ENCODE measurements around the gene PRICKLE1.

DNA sequence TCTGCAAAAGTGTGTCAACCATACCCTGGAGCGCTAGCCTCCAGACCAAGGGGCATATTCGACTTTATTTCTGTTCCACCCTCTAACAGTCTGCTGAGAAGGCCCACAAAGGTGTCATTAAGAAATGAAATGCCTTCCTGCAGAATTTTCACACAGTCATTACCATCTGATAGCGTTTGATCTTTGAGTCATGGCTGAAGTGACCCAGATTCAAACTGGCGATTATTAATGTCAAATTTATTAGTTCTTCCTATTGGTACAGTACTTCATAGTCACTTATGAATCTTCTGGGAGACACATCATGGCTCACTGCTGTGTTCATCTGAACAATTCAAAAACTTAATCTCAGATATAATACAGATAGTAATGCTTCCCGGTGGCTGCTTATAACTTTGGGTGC is 13.2 kb downstream of the PRICKLE1 start:
- TF ChIP-seq, protein P1, sequence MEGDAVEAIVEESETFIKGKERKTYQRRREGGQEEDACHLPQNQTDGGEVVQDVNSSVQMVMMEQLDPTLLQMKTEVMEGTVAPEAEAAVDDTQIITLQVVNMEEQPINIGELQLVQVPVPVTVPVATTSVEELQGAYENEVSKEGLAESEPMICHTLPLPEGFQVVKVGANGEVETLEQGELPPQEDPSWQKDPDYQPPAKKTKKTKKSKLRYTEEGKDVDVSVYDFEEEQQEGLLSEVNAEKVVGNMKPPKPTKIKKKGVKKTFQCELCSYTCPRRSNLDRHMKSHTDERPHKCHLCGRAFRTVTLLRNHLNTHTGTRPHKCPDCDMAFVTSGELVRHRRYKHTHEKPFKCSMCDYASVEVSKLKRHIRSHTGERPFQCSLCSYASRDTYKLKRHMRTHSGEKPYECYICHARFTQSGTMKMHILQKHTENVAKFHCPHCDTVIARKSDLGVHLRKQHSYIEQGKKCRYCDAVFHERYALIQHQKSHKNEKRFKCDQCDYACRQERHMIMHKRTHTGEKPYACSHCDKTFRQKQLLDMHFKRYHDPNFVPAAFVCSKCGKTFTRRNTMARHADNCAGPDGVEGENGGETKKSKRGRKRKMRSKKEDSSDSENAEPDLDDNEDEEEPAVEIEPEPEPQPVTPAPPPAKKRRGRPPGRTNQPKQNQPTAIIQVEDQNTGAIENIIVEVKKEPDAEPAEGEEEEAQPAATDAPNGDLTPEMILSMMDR (IDR thresholded peaks at IDR 0.05; ENCODE audit: poor library complexity), result no peak
- no peak for TF ChIP-seq EZH2 (IDR thresholded peaks at IDR 0.05; ENCODE audit: borderline replicate concordance)

Measured in hepatocyte (in vitro differentiated cells).